Daoy (cell line): ENCODE data around the gene COL25A1. TPM values are rescaled to one million over a fixed set of nuclear protein-coding genes. Genes with fewer than 3 reads are reported as not detected.
"Not testable (repeated sequence)": the region's sequence is repeated elsewhere in the genome, so short reads cannot be mapped to it uniquely, and the experiment has no call there.

Experiments used
- DNase-seq: peaks from one replicate; pipeline ENCODE4 v3.0.0-alpha.2; 2015; ENCODE audit warnings: low read depth
- total RNA-seq: library from RNA; depleted of rRNA; stranded (reverse); fragments of >200 nt; shearing (Covaris generic); gene quantifications from 2 replicates; pipeline ENCODE4 v1.2.3, GENCODE V29; 2014

COL25A1 gene
- total RNA-seq, 1 experiment from 2014 or later, result 0.74 TPM

DNA sequence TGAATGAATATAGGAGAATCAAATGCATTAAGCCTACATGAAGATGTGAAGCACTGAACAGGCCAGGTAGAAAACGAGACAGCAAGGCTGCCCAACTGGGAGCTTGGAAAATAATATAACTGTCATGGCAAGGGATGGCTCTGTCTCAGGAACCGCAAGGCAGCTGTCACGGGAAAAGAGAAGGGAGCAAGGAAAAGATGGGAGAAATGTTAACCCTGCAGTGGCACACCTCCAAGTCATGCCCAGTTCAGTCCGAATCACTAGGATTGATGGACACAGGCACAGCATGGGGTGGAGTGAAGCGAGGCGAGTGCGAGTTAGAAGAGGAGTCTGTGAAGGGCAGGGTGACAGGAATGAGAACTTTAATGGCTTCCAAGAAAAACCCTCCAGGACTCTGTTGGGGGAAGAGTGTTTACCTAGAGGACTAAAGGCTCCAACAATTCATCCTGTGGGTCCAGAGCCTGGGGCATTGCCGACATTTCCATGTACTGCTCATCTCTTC lies 395.5 kb downstream of the COL25A1 start:
- no peak for DNase-seq

DNA sequence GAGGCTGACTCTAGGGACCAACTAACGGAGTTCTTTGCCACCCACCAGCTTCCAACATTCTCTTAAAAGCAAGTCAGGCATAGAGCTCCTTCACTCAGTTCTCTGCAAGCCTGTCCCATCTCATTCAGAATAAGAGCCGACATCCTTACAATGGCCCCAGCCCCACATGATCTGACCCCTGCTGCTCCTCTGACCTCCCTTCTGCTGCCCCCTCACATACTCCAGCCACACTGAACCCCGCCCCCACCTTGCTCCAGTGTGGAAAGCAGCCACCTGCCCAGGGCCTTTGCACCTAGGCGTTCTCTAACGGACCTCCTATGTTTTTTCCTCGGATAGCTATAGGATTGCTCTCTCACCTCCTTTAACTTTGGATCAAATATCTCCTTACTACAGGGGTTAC lies 396.5 kb downstream of the COL25A1 start:
- no peak for DNase-seq

DNA sequence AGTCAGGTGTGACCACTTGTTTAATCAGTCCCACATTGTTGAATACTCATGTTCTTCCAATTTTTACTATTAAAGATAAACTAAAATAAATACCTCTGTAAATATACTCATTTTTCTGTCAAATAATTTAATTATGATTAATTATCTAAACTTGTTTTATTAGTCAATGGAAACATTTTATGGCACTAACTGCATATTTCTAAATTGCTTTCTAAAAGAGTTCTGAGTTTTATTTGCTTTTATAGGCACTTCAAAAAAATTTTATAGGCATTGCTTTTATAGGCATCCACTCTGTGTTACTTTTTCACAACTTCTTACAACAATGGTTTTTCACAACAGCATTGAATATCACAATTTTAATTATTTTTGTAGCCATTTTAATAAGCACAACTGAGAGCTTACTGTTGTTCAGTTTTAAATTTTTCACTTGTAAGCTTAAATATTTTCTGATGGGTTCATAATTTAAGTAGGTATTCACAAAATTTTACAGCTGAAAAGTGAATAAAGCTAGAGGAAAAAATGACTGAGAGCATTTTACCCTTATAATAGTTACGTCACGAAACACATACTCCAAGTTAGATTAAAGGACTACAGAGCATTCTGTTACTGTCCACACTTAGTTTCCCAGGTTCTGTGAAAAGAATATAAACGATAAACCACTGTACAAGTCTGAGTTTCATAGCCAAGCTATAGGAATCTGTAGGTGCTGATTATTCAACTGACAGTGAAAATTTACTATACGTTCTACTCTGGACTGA lies 398.8 kb downstream of the COL25A1 start:
- no peak for DNase-seq

DNA sequence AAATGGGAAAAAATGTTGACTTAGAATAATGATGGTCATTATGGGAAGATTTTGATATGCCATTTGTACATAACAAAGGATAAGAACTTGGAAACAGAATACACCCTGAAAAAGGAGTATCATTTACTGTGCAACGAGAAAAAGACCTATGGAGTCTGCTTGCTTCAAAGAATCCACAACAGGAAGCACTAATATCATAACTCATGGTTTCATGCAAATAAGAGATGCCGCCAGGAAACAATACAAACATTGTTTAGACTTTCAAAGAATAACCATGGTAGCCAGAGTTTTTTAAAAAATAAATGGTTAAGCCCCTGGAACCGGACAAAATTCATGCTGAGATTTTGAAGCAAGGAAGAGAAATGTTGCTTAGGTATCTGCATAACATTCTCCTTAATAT lies 399.7 kb downstream of the COL25A1 start:
- no peak for DNase-seq

DNA sequence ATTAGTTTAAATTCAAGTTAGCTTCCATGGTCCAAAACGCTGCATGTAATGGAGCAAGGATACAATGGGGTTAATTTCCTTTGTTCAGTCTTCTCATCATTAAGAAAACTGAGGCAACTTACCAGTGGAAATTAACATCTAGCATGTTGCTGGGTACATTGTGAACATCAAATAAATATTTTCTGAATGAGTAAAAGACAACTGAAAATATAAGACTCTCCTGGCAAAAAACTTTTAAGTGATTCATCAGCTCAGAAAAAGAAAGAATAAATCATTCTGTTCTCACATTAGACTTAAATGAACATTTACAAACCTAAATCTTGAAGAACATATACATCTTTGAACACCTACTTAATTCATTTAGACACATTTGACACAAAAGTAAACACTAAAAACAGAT lies 401.2 kb downstream of the COL25A1 start:
- DNase-seq, result no peak

DNA sequence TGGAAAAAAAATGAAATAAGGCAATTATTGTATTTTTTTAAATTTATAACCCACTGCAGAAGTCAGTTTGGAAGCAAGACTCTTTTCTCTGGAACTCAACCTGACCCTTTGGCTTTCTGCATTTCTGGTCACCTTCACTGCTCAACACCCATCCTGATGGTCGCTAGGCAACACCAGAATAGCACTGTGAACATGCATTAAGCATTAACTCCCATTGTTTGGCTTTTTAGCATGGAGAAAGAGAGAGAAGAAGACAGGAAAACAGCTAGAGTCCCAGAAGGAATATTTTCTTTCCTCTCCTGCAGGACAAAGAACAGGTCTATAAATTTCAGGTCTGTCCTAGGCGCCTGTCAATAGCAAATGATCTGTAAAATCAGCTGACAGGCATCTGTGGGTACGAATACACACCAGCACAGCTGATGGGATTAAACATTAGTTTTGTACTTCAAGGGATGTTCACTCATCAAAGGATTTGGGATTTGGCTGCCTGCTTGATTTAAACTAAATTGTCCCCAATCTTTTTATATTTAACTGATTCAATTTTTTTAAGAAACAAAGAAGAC lies 402.4 kb downstream of the COL25A1 start:
- no peak for DNase-seq

DNA sequence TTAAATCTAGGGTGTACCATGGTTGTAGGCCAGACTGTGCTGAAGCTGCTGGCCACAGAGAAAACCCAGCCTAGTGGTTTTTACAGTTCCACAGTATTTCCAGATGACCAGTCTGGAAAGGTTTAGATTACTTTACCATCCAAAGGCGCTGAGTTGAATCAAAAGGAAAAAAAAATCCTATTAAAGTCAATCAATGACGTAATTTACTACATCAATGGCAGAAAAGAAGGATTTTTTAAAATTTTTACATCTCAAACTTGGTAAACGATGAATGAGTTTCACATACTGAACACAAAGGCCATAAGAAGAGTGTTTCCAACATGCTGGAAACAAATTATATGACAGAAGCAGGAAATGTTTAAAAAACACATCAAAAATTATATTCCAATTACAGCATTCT lies 409.0 kb downstream of the COL25A1 start:
- DNase-seq, result no peak

DNA sequence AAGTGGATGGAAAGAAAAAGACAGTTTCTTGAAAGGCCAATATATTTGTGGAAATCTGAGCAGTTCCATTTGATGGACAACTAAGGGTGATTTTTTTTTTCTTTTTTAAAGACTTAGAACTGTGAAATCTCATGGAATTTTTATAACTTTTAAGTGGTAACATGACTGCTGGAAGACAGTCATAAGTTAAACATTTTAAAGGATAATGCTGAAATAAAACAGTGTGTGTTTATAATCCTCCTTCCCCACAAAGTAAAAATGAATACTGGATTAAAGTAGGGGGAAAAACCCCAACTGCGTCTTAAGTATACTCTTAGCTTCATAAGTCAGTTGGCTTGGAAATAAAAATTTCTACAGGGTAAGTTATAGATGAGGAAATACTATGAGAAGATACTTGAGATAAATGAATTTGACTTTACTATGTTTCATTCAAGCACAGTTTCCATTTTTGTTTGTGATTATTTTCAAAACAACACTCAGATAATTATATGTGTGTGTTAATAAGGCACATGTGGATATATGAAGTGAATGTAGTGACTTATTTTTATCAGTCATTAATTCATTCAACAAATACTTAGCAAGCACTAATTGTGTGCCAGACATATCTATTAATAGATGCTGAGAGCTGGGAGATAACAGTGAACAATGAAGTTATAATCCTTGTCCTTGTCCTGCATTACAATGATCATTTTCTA lies 410.4 kb downstream of the COL25A1 start:
- DNase-seq, result no peak

DNA sequence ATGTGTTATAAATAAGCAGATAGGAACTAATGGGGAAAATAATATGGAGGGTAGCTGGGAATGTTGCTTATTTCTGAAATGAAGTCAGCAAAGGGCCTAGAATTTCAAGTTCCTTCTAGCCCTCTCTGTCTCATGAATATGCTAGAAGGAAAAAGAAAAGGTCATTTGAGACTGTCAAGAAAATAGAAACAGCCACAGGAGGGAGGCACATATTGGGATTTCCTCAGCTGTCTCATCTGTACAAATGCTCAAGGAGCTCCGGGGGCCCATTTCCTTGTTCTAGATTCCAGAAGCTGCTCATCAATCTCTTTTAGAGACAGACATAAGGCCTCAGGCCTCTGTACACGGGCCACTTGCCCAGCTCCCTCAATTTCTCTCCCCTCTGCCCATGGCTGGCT lies 412.0 kb downstream of the COL25A1 start:
- no peak for DNase-seq

DNA sequence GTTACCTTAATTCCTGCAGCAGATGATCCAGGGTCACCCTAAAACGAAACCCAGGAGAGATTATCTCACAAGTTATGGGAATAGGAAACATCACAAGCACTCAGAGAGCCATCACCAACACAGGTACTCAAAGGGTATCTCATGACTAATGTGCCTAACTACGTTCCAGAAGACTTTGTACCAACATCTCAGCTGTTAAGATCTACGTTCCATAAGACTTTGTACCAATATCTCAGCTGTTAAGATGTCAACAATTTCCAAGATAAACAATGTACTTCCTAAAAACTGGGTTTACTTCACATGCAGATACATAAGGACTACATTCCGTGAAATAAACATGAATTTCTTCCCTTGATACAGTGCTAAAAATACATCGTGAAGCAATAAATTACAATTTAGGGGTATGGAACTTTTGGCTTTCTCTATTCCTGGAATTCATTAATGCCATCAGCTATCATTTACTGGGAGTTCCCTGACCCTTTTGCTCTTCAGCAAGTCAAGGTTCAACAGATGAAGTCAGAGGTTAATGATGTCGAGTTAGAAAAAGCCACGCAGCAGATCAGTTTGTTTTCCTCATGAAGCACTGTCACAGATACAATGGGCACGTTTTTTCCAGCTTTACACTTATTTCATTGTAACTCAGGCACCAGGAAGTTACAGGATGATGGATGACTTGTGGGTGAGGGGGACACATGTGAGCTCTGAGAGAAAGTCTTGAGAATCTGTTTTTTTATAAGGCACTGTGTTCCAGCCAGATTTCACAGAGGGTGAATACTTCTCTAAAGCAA lies 412.6 kb downstream of the COL25A1 start:
- no peak for DNase-seq

DNA sequence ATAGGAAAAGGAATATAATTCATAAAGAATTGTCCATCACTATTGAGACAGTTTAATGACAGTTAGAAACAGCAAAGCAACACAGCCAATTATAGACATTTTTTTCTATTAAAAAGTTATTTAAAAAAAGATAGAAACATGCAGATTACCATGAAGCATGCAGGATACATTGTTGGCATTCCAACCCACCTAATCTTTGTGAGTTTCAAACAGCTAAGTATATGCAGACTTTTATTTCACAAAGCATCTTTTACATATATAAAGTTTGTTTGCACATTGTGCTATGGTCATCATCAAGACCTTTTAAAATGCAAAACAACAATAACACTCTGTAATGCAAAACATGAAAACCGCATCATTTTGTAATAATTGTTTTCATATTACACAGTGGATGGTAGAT lies 413.7 kb downstream of the COL25A1 start:
- DNase-seq, result no peak

DNA sequence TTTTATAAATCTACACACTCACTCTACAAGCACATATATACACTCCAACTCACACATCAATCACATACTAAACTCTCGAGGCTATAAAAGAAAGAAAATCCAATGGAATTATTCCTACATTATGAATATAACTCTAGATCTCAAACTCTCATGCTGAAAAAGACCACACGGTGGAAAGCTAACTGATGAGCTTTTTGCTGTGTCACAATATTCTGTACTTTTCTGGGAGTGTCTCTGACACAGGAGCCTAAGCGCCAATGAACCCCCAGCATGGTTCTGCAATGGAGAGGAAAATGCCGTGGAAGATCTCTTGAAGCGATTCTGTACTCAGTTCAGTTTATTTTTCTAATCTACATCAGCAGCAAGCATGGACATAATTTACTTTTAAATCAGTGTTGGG lies 415.4 kb downstream of the COL25A1 start:
- DNase-seq, result no peak

DNA sequence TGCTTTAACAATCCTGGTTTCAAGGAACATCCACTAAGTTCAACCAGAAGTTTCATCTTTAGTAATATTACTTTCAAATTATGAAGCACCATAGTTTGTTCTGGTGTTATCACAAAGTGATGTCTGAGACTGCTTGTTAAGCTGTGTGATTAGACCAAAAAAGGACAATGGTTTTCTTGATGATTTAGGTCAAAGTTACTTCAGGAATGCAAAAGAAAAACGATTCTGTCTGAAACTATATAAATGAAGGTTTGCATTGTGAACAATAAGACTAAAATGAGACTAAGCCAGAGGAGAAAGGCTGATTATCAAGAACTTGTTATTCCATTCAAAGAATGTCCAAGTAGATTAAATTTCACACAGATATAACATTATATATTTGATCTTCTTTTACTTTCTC lies 417.2 kb downstream of the COL25A1 start:
- no peak for DNase-seq

DNA sequence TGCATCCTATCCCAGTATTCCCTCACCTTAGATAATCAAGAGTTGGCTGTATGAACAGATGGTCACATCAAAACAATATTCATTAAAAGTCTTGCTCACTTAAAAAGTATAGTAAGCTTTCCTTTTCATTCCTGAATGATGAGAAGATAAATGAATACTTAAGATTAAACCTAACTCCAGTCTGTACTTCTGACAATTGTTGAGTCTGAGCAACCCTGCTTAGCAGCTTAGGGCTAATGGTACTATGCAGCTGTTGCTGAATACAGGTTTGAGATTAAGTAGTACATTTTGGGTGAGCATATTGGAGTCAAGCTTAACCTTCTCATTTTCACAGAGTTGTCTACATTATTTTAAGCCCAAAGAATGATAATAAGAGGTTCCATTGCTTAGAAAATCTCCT lies 417.9 kb downstream of the COL25A1 start:
- DNase-seq, result no peak

DNA sequence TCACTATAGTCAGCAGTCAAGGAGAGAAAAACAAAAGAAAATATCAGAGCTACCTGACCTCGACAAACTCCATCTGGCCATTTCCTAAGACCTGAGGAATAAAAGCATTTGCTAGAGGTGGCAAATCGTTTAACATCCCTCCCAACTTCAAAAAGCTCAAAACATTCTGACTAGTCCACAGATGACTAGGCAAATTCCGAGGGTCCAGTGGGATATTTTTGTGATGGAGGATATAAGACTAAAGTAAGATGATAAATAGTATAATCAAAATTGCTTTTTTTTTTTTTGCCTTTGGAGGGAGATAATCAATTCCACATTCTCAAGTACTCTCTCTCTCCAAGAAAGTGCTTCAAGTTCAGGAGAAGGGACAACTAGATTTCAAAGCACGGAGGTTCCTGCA lies 420.5 kb downstream of the COL25A1 start:
- no peak for DNase-seq

DNA sequence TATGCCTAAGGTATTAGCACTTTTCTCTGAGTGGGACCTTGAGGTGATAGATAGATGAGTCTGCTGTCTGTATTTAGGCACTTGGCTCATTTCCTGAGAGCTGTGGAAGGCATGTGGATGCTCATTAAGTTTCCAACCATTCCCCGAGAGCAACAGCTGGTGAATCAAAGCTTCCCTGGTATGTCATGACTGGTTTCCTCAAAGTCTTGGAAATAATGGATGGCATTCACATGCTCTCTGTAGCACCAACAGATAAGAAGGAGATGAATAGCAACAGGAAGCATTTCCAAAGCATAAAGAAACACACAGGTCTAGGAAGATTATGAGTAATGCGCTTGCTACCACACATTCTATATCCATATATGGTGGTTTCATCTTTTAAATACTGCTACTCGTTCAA lies 421.3 kb downstream of the COL25A1 start:
- peak; percentile 54 for DNase-seq

DNA sequence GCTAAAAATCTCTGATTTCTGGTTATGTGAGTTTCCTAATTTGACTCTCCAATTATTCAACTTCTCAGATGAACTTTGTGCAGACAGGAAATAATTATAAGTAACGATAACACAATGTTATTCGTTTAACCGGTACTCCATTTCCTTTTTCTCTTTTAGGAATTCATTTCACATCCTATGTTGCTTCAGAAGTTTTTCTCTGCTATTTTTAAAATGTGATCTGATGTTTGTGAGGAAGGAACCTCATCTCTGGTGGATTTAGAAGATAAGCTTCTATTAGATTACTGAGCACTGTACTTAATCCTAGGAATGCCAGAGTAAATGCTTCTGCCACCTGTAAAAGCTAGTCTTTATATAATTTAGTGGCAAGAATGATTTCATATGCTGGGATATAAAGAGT lies 423.7 kb downstream of the COL25A1 start:
- no peak for DNase-seq

DNA sequence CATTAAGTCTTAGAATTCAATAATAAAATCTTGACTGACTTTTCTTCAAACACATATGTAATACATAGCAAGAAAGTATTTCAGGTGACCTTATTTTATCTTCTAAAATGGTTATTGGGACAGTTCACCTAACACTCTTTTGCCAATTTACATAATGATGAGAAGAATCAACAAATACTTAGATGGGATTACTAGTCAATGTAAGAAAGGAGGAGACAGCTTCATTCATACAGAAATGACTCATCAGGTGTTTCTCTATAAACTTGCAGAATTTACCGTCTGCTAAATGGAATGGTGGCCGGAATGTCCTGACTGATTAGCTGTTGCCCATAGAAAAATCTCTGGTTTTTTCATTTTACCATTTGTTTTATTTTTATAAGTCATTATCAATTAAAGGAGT lies 424.6 kb downstream of the COL25A1 start:
- DNase-seq, result peak; percentile 1

DNA sequence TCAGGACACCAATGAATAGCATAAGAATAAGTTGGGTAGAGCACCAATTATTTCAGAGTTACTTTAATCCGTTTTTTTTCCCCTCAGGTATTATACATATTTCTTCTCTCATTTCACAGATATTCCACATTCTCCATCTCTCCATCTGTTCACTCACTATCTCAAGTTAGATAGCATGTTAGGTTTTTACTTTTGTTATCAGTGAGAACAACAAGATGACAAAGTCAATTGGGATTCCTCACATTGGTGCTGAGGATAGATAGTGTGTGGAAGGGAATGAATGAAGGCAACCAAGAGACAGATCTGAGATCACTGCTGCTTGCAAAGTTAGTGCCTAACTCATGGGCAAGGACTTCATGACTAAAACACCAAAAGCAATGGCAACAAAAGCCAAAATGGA lies 427.7 kb downstream of the COL25A1 start:
- no peak for DNase-seq

DNA sequence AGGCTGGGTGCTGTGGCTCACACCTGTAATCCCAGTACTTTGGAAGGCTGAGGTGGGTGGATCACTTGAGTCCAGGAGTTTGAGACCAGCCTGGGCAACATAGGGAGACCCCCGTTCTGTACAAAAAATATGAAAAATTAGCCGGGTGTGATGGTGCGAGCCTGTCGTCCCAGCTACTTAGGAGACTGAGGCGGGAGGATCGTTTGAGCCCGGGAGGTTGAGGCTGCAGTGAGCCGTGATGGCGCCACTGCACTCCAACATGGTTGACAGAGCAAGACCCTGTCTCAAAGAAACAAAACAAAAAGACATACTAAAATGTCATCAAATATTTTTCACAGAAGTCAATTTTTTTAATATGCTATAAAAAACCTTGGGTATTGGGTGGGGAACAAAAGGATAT lies 432.5 kb downstream of the COL25A1 start:
- DNase-seq, result not testable (repeated sequence)

DNA sequence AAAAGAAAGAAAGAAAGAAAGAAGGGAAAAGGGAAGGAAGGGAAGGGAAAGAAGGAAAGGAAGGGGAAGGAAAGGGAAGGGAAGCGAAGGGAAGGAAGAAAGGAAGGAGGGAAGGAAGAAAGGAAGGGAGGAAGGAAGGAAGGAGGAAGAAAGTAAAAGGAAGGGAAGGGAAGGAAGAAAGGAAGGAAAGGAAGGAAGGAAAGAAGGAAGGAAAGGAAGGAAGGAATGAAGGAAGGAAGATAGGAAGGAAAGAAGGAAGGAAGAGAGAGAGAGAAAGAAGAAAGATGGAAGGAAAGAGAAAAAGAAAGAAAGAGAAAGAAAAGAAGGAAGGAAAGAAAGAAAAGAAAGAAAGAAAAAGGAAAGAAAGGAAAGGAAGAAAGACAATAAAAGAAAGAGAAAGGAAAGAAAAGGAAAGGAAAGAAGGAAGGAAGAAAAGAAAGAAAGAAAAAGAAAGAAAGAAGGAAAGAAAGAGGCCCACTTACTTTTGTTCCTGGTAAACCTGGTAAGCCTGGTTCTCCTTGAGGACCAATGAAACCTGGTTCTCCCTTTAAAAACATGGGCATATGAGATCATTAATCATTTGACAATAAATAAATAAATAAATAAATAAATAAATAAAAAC lies 433.7 kb downstream of the COL25A1 start:
- DNase-seq, result no peak

DNA sequence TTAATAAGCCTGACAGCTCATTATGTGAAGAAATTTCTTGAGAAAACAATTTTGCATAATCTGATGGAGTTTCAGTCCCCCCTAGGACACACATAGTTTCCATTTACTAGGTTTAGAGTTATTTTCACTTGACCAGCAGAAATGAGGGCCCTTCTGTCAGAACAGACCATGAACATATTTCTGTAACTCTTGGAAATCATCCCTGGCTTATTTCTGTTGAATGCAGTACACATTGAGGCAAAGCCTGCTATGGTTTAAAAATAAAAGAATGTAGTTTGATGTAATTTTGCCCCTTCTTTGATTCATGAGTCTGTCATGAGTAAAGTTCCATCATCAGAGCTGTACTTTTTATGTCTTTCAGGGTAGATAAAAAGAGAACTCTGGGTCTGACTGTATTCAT lies 435.0 kb downstream of the COL25A1 start:
- no peak for DNase-seq
